ENCODE data around the gene PGPEP1.

The PGPEP1 gene

DNA sequence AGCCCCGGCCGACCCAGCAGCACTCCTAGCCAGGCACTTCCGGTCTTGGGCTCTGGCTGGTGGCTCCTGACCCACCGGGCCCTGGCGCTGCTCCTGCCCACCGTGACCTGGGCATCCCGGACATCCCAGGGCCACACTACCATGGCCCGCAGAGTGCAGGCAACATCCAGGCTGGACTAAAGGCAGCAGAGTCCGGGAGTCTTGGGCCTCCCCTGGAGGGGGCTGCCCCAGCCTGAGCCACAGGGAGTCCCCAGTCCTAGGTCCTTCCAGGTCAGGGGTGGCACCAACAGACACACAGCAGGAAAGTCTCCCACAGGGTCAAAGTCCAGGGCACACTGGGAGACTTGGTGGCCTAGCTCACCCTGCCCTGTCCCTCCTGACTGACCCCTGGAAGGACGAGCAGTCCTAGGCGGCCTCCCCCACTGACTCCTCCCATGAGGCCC lies 28.3 kb upstream of the PGPEP1 start:
- no peak overlapping the region for H3K27ac ChIP-seq
- no peaks in the 10 kb centered on the region for H3K9me3 ChIP-seq
- TF ChIP-seq, protein P1, sequence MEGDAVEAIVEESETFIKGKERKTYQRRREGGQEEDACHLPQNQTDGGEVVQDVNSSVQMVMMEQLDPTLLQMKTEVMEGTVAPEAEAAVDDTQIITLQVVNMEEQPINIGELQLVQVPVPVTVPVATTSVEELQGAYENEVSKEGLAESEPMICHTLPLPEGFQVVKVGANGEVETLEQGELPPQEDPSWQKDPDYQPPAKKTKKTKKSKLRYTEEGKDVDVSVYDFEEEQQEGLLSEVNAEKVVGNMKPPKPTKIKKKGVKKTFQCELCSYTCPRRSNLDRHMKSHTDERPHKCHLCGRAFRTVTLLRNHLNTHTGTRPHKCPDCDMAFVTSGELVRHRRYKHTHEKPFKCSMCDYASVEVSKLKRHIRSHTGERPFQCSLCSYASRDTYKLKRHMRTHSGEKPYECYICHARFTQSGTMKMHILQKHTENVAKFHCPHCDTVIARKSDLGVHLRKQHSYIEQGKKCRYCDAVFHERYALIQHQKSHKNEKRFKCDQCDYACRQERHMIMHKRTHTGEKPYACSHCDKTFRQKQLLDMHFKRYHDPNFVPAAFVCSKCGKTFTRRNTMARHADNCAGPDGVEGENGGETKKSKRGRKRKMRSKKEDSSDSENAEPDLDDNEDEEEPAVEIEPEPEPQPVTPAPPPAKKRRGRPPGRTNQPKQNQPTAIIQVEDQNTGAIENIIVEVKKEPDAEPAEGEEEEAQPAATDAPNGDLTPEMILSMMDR (IDR thresholded peaks at IDR 0.05): no peak
- no peak for DNase-seq
- no peaks in the 10 kb centered on the region for H3K27me3 ChIP-seq
- peaks cover 15 to 38% (median 19%) of the 10 kb centered on the region in 4 donors for H3K4me1 ChIP-seq
- no peak overlapping the region for H3K4me3 ChIP-seq
- intact Hi-C loops (cut with DNase I; ENCODE audit: low total_unique reads): no loop called here
- H3K36me3 ChIP-seq: peaks cover 0 to 67% (median 32%) of the 10 kb centered on the region in 3 donors

DNA sequence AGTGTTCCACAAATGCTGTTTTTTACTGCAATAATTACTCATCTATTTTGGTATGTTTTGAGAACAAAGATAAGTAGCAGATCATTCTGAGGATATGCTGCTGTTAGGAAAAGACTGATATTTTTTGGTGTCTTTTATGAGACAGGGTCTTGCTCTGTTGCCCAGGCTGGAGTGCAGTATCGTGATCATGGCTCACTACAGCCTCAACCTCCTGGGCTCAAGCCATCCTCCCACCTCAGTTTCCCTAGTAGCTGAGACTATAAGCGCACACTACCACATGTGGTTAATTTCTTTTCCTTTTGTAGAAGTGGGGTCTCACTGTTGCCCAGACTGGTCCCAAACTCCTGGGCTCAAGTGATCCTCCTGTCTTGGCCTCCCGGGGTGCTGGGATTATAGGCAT lies 27.0 kb upstream of the PGPEP1 start:
- H3K27me3 ChIP-seq: no peaks in the 10 kb centered on the region
- H3K4me1 ChIP-seq: peaks cover 3 to 31% (median 10%) of the 10 kb centered on the region in 4 donors
- H3K27ac ChIP-seq: peak overlapping the region; percentile 15 to 67
- no peaks in the 10 kb centered on the region for H3K9me3 ChIP-seq
- H3K36me3 ChIP-seq: peaks cover 0 to 55% (median 32%) of the 10 kb centered on the region in 3 donors
- TF ChIP-seq, protein P1 (IDR thresholded peaks at IDR 0.05): no peak
- DNase-seq: no peak
- no peak overlapping the region for H3K4me3 ChIP-seq
- intact Hi-C loops (cut with DNase I; ENCODE audit: low total_unique reads): no loop called here

DNA sequence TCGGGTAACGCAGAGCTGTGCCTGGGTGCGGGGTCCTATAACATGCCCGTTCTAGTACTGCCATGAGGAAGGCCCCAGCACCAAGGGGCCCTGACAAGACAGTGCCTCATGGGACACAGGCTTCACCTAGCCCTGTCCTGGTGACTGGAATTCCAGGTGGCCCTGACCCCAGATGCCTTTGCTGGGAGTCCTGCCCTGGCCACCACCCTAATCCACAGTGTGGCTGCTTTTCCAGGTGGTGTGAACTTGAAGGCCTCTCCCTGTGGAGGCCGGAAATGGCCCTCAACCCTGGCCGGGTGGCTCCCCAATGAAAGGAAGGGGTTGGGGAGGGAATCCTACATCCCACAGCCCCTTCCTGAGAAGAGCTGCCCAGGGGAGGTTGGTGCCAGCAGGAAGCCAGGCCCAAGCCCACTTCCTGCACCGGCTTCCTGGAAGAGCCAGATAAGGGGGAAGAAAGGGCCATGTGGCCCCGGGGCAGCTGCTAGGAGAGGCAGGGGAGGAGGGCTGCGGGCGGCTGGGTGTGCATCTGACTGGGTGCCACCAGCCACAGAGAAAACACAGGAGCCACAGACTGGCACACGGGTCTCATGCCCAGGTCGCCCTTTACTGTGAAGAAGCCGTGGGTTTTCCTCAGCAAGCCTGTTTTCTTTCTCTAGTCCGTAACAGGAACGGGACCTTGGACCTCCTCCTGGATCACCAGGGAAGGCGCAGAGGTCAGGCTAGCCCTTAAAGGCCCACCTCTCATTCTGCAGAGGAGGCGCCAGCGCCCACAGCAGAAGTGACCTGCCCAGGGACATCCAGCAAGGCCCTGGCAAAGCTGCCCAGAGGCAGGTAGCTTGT lies 22.2 kb upstream of the PGPEP1 start:
- Histone ChIP-seq H3K27ac (peak overlapping the region in 1 of 2 donors; percentile 29), H3K4me3 (no peak overlapping the region)

DNA sequence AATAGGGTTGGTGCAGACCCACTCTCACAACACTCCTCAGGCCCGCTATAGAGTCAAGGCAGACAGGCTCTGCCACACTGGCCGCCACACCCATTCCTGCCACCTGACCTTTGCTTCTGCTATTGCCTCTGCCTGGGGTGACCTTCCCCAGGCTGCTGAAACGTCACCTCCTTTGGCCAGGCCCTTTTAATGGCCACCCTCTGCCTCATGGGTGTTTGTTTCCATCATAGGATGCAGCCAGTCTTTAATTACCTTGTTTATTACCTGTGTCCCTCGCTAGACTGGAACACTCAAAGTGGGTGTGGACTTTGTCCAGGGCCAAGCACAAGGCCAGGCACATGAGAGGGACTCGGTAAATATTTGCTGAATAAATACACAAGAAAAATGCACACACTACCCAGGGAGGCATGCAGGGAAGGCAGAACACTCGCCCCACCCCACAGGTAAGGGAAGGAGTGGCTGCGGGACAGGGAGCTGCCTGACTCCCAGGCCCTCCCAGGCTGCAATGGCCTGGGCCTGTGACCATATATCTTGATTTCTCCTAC lies 20.7 kb upstream of the PGPEP1 start:
- TF ChIP-seq, protein P1 (IDR thresholded peaks at IDR 0.05): no peak
- no peak overlapping the region for H3K27ac ChIP-seq
- no peaks in the 10 kb centered on the region for H3K9me3 ChIP-seq
- H3K36me3 ChIP-seq: no peaks in the 10 kb centered on the region
- no peaks in the 10 kb centered on the region for H3K27me3 ChIP-seq
- no peak for DNase-seq
- intact Hi-C loops (cut with DNase I; ENCODE audit: low total_unique reads): loop anchor here (5.0 kb wide), 1 partner anchor 112 kb away; no protein-coding TSS in a partner anchor
- no peak overlapping the region for H3K4me3 ChIP-seq
- peaks cover 0 to 39% (median 29%) of the 10 kb centered on the region in 4 donors for H3K4me1 ChIP-seq

More for the DNA sequence above, 22.2 kb upstream of the PGPEP1 start:
- Histone ChIP-seq H3K27me3 (no peaks in the 10 kb centered on the region), H3K9me3 (no peaks in the 10 kb centered on the region), H3K36me3 (peaks cover 0 to 9% (median 0%) of the 10 kb centered on the region in 3 donors), H3K4me1 (peaks cover 0 to 36% (median 26%) of the 10 kb centered on the region in 4 donors)
- DNase-seq: no peak
- intact Hi-C loops (cut with DNase I; ENCODE audit: low total_unique reads): no loop called here
- TF ChIP-seq, protein P1 (IDR thresholded peaks at IDR 0.05): no peak

DNA sequence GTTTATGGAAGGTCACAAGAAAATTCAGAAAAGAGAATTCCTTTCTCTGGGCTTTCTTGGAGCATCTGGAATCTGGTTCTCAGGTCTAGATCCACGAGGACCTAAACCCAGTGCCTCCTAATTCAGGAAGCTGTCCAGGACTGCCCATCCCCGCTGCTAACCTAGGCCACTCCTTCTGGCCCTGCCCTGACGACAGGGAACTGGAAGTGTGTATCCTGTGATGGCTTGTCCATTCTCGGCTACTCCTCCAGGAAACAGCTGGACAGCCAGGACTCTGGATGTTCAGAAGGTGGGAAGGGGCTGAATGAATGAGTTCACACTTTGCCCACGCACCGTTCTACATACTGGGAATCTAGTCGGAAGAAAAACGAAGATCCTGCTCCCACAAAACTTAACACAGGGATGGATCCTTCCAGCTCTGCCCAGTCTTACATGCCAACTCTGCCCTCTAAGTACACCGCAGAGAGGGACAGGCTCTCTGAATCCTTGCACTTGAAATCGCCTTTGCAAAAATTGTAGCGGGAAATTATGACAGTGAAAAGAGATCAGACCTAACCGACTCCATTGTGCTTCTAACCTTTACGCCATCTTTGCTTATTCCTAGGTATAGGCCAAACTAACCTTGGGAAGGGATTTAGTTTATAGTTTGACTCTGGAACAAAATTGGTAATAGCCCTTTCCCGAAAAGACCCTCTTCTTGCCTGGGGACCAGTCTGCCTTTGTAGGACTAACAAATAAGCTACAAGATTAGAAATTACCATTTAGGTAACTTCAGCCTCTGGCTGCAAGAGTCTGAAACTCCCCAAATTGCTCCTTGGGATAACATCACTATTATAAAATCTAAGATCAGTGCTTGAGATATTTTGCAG lies 19.3 kb upstream of the PGPEP1 start:
- H3K36me3 ChIP-seq: no peaks in the 10 kb centered on the region
- H3K9me3 ChIP-seq: no peaks in the 10 kb centered on the region
- no peaks in the 10 kb centered on the region for H3K27me3 ChIP-seq
- TF ChIP-seq, protein P1 (IDR thresholded peaks at IDR 0.05): no peak
- peaks cover 0 to 39% (median 29%) of the 10 kb centered on the region in 4 donors for H3K4me1 ChIP-seq
- intact Hi-C loops (cut with DNase I; ENCODE audit: low total_unique reads): loop anchor here (5.0 kb wide), 1 partner anchor 114 kb away; no protein-coding TSS in a partner anchor
- no peak overlapping the region for H3K4me3 ChIP-seq
- no peak overlapping the region for H3K27ac ChIP-seq
- no peak for DNase-seq
